DMS53 treated with DMSO at 0.1 percent for 48 hours (cell line): ENCODE measurements around the gene PHOX2B.
A peak's percentile ranks its signal among the peaks of the same experiment; 100 is the strongest.
"Not testable (repeated sequence)": the region's sequence is repeated elsewhere in the genome, so short reads cannot be mapped to it uniquely, and the experiment has no call there.

Experiments used
- DNase-seq: peaks from one replicate; lab custom pipeline; 2025; ENCODE audit not compliant: unreplicated experiment; lab: John Stamatoyannopoulos, UW

Gene PHOX2B

GRCh38 chr4:41712425-41712824, 36.1 kb downstream of the PHOX2B start:
- DNase-seq = no peak

- not testable (repeated sequence) for DNase-seq
Observed at GRCh38 chr4:41711654-41712053, 36.9 kb downstream of the PHOX2B start.

- peak; percentile 85 for DNase-seq
Observed at GRCh38 chr4:41709844-41710481, 38.6 kb downstream of the PHOX2B start.

- no peak for DNase-seq
Observed at GRCh38 chr4:41703785-41704184, 44.7 kb downstream of the PHOX2B start.

- no peak for DNase-seq
Observed at GRCh38 chr4:41702770-41703169, 45.8 kb downstream of the PHOX2B start.

GRCh38 chr4:41701983-41702382, 46.5 kb downstream of the PHOX2B start:
- DNase-seq = no peak

- no peak for DNase-seq
Observed at GRCh38 chr4:41696763-41697162, 51.8 kb downstream of the PHOX2B start.

- DNase-seq = no peak
Observed at GRCh38 chr4:41696131-41696530, 52.4 kb downstream of the PHOX2B start.
